ENCODE measurements around the gene HEXA. TPM values are rescaled to one million over a fixed set of nuclear protein-coding genes. Genes with fewer than 3 reads are reported as not detected.

HEXA gene
- total and polyA plus RNA-seq, 9 of the 15 experiments (the other 6 are each of a cell fraction or from before 2014, with no cell fraction given), result 22.2 to 136 (median 68.9) TPM

- TF ChIP-seq MNT (conservative IDR thresholded peaks at IDR 0.05) (peak in 1 of 2 experiments; percentile 76; a peak in 3 of 4 replicates), TCF7 (IDR thresholded peaks at IDR 0.05; ENCODE audit: borderline replicate concordance) (no peak), BRD9 (IDR thresholded peaks at IDR 0.05; ENCODE audit: low read depth, partially characterized antibody) (no peak), ZFPM2 (CRISPR knock-in tag; IDR thresholded peaks at IDR 0.05) (no peak), EGR1 (conservative IDR thresholded peaks at IDR 0.05) (peak; percentile 76), SAFB2 (IDR thresholded peaks at IDR 0.05; ENCODE audit: borderline replicate concordance, low read depth, low read length, severe bottlenecking) (no peak), MED1 (CRISPR knock-in tag; IDR thresholded peaks at IDR 0.05; ENCODE audit: borderline replicate concordance) (no peak), ZZZ3 (IDR thresholded peaks at IDR 0.05) (no peak), CREM (IDR thresholded peaks at IDR 0.05; ENCODE audit: low read depth) (peak; percentile 81), ELF2 (CRISPR knock-in tag; IDR thresholded peaks at IDR 0.05) (no peak), ZNF778 (CRISPR knock-in tag; IDR thresholded peaks at IDR 0.05) (no peak), HDGF (IDR thresholded peaks at IDR 0.05) (no peak), ZNF140 (CRISPR knock-in tag; IDR thresholded peaks at IDR 0.05) (no peak), RB1 (IDR thresholded peaks at IDR 0.05; ENCODE audit: low read depth) (no peak), RBBP5 (IDR thresholded peaks at IDR 0.05; ENCODE audit: borderline replicate concordance, insufficient read depth, low read length, poor library complexity, severe bottlenecking) (no peak), BHLHE40 (IDR thresholded peaks at IDR 0.05; ENCODE audit: low read length) (peak; percentile 67; the same call in 1 of the 2 replicates)
- TF ChIP-seq, protein P1, sequence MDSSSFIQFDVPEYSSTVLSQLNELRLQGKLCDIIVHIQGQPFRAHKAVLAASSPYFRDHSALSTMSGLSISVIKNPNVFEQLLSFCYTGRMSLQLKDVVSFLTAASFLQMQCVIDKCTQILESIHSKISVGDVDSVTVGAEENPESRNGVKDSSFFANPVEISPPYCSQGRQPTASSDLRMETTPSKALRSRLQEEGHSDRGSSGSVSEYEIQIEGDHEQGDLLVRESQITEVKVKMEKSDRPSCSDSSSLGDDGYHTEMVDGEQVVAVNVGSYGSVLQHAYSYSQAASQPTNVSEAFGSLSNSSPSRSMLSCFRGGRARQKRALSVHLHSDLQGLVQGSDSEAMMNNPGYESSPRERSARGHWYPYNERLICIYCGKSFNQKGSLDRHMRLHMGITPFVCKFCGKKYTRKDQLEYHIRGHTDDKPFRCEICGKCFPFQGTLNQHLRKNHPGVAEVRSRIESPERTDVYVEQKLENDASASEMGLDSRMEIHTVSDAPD (CRISPR knock-in tag; IDR thresholded peaks at IDR 0.05), result no peak
- TF ChIP-seq, protein P2, sequence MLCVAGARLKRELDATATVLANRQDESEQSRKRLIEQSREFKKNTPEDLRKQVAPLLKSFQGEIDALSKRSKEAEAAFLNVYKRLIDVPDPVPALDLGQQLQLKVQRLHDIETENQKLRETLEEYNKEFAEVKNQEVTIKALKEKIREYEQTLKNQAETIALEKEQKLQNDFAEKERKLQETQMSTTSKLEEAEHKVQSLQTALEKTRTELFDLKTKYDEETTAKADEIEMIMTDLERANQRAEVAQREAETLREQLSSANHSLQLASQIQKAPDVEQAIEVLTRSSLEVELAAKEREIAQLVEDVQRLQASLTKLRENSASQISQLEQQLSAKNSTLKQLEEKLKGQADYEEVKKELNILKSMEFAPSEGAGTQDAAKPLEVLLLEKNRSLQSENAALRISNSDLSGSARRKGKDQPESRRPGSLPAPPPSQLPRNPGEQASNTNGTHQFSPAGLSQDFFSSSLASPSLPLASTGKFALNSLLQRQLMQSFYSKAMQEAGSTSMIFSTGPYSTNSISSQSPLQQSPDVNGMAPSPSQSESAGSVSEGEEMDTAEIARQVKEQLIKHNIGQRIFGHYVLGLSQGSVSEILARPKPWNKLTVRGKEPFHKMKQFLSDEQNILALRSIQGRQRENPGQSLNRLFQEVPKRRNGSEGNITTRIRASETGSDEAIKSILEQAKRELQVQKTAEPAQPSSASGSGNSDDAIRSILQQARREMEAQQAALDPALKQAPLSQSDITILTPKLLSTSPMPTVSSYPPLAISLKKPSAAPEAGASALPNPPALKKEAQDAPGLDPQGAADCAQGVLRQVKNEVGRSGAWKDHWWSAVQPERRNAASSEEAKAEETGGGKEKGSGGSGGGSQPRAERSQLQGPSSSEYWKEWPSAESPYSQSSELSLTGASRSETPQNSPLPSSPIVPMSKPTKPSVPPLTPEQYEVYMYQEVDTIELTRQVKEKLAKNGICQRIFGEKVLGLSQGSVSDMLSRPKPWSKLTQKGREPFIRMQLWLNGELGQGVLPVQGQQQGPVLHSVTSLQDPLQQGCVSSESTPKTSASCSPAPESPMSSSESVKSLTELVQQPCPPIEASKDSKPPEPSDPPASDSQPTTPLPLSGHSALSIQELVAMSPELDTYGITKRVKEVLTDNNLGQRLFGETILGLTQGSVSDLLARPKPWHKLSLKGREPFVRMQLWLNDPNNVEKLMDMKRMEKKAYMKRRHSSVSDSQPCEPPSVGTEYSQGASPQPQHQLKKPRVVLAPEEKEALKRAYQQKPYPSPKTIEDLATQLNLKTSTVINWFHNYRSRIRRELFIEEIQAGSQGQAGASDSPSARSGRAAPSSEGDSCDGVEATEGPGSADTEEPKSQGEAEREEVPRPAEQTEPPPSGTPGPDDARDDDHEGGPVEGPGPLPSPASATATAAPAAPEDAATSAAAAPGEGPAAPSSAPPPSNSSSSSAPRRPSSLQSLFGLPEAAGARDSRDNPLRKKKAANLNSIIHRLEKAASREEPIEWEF (CRISPR knock-in tag; IDR thresholded peaks at IDR 0.05), result no peak
- TF ChIP-seq, protein P3, sequence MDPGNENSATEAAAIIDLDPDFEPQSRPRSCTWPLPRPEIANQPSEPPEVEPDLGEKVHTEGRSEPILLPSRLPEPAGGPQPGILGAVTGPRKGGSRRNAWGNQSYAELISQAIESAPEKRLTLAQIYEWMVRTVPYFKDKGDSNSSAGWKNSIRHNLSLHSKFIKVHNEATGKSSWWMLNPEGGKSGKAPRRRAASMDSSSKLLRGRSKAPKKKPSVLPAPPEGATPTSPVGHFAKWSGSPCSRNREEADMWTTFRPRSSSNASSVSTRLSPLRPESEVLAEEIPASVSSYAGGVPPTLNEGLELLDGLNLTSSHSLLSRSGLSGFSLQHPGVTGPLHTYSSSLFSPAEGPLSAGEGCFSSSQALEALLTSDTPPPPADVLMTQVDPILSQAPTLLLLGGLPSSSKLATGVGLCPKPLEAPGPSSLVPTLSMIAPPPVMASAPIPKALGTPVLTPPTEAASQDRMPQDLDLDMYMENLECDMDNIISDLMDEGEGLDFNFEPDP (CRISPR knock-in tag; IDR thresholded peaks at IDR 0.05), result no peak
Measured at GRCh38 chr15:72319985-72320671, 55.7 kb downstream of the HEXA start, which contains the start of gene CELF6 (continued).
